GM13977 (cell line): Measurements from ENCODE around the gene DNMT3A.

Experiments
- DNase-seq: peaks from one replicate; pipeline ENCODE4 v3.0.0; 2012; ENCODE audit warnings: low spot score
- CTCF ChIP-seq: IDR thresholded peaks from 2 replicates; pipeline ENCODE4 v1.5.1; 2012; ENCODE audit warnings: mild to moderate bottlenecking, control low read depth; ENCODE audit not compliant: insufficient read depth; ENCODE audit errors: extremely low read depth, missing control alignments
- in situ Hi-C: fragments of 300-500 bp; cut with MboI; formaldehyde crosslinking; loops from one replicate; pipeline ENCODE4 v1.12.0; 2022; ENCODE audit warnings: low sequenced_read_pairs, low pct_unique_long_range_greater_than_20kb, mixed read lengths, inconsistent platforms; ENCODE audit not compliant: unreplicated experiment

Gene DNMT3A

GRCh38 chr2:25323610-25324189, 18.0 kb downstream of the DNMT3A start:
- no peak for TF ChIP-seq CTCF
- DNase-seq, result no peak
- in situ Hi-C loops, result no loop called here

- in situ Hi-C loops, result no loop called here
- DNase-seq, result no peak
- TF ChIP-seq CTCF, result no peak
These were observed 18.6 kb downstream of the DNMT3A start for GRCh38 chr2:25323042-25323514.

- DNase-seq, result no peak
- TF ChIP-seq CTCF, result no peak
- in situ Hi-C loops, result no loop called here
These were observed 19.4 kb downstream of the DNMT3A start for GRCh38 chr2:25322312-25322711.

DNA sequence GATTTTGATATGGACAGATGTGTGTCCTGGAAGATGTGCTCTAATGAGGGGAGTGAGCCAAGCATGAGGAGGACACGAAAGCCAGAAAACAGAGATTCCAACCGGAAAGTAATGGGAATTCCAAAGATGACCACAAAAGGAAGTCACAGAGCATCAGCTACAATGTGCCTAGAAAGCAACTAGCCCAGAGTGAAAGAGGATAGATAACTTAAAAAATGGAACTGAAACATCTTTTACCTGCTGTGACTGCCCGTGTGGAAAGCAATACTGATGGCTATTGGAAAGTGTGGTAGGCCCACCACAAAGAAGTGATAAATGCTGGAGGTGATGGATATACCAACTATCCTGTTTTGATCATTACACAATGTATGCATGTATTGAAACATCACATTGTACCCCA, 21.6 kb downstream of the DNMT3A start:
- in situ Hi-C loops, result no loop called here
- no peak for DNase-seq
- TF ChIP-seq CTCF, result no peak

GRCh38 chr2:25316101-25316500, 25.6 kb downstream of the DNMT3A start:
- in situ Hi-C loops, result no loop called here
- DNase-seq, result no peak
- TF ChIP-seq CTCF, result no peak

- in situ Hi-C loops, result no loop called here
- no peak for DNase-seq
- no peak for TF ChIP-seq CTCF
These were observed 26.4 kb downstream of the DNMT3A start for GRCh38 chr2:25315316-25315680.
